Gastroesophageal sphincter (tissue), 4 donors: Measurements from ENCODE around the gene ST8SIA5. TPM values are rescaled to one million over a fixed set of nuclear protein-coding genes. Genes with fewer than 3 reads are reported as not detected.

Experiments used
- ATAC-seq: fragments of 150-250 bp; one replicate; pipeline ENCODE4 v1.9.1; 2016; ENCODE audit warnings: mild to moderate bottlenecking, moderate library complexity
- H3K27ac ChIP-seq, 4 donors: fragments of 200-600 bp; sonication (generic) in 3 of 4; 1 replicate in 3 of 4; 2 replicates in 1 of 4; pipeline ENCODE4 v1.5.1; 2016 to 2019
- H3K27me3 ChIP-seq: fragments of 200-600 bp; sonication (generic); one replicate; pipeline ENCODE4 v1.5.1; 2019
- H3K36me3 ChIP-seq, 2 donors: fragments of 200-600 bp; sonication (generic); one replicate each; pipeline ENCODE4 v1.5.1; 2019; ENCODE audit warnings: control low read depth in 1 of 2
- H3K4me1 ChIP-seq, 3 donors: fragments of 200-600 bp; sonication (generic); 1 replicate in 2 of 3; 2 replicates in 1 of 3; pipeline ENCODE4 v1.5.1; 2016 to 2019; ENCODE audit warnings: control low read depth in 2 of 3
- H3K4me3 ChIP-seq, 2 donors: fragments of 200-600 bp; sonication (generic); one replicate each; pipeline ENCODE4 v1.5.1; 2019; ENCODE audit warnings: mild to moderate bottlenecking in 1 of 2, moderate library complexity in 1 of 2
- H3K9me3 ChIP-seq, 3 donors: fragments of 200-600 bp; sonication (generic); one replicate each; pipeline ENCODE4 v1.5.1; 2017 to 2019; ENCODE audit warnings: control low read depth in 2 of 3
- CTCF ChIP-seq, 4 experiments: fragments of 200-600 bp in 2 of 4; fragments of 450-650 bp in 2 of 4; sonication (generic) in 1 of 4; IDR thresholded peaks; one replicate each; pipeline ENCODE4 v1.5.1; 2017 to 2019; ENCODE audit warnings: antibody characterized with exemption in 4 of 4, mild to moderate bottlenecking in 2 of 4, moderate library complexity in 2 of 4
- EP300 ChIP-seq: sonication (generic); formaldehyde crosslinking; IDR thresholded peaks from one replicate; pipeline ENCODE4 v1.6.1; 2017; ENCODE audit warnings: antibody characterized with exemption, mild to moderate bottlenecking
- POLR2A ChIP-seq, 2 donors: fragments of 450-650 bp; IDR thresholded peaks; one replicate each; pipeline ENCODE4 v1.6.1; 2017; ENCODE audit warnings: antibody characterized with exemption in 2 of 2, mild to moderate bottlenecking in 2 of 2, moderate library complexity in 1 of 2
- POLR2AphosphoS5 ChIP-seq: sonication (generic); formaldehyde crosslinking; IDR thresholded peaks from one replicate; pipeline ENCODE4 v1.6.1; 2017; ENCODE audit warnings: antibody characterized with exemption
- WGBS, 2 donors: methylation state at CpG; one replicate each; pipeline ENCODE4 v1.1.5; 2018; ENCODE audit warnings: low coverage in 1 of 2; 5-methylcytosine and 5-hydroxymethylcytosine counted together
- total RNA-seq, 4 donors: library from RNA; depleted of rRNA; stranded (reverse); fragments of >200 nt; gene quantifications; one replicate each; pipeline ENCODE4 v1.1.0, GENCODE V29; 2016

The ST8SIA5 gene
- total RNA-seq, 4 donors from 2014 or later: 0.08 to 0.27 TPM; not detected in 2

DNA sequence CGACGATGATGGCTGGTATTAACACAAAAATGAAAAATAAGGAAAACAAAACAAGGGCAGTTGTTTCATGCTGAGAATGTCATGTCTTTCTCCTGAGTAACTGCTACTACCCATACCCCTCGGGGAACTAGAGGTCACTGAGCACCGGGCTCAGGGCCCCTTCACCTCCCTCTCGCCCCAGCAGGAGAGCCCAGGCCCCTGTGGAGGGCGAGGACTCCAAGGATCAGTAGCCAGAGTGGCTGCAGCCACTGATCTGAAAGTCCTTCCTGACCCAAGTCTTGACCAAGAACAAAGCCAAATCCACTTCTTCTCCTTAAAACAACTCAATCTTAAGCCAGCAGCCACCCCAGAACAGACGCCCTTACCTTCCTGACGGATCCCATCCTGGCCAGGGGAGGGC is 25.5 kb downstream of the ST8SIA5 start:
- Histone ChIP-seq H3K4me1 (no peaks in the 10 kb centered on the region), H3K9me3 (peaks cover 0 to 42% (median 0%) of the 10 kb centered on the region in 3 donors), H3K4me3 (no peak overlapping the region), H3K27ac (no peak overlapping the region), H3K27me3 (no peaks in the 10 kb centered on the region), H3K36me3 (no peaks in the 10 kb centered on the region)
- WGBS, 2 donors: 84 to 92% methylated on average over 2 to 4 of the region's 8 CpGs
- no peak for TF ChIP-seq EP300
- TF ChIP-seq POLR2AphosphoS5: no peak
- TF ChIP-seq POLR2A (IDR thresholded peaks at IDR 0.05): no peak
- no peak for TF ChIP-seq CTCF (IDR thresholded peaks at IDR 0.05)
- ATAC-seq: no peak

GRCh38 chr18:46728219-46728930 is 28.5 kb downstream of the ST8SIA5 start:
- no peak for TF ChIP-seq CTCF (IDR thresholded peaks at IDR 0.05)
- no peak for TF ChIP-seq POLR2A (IDR thresholded peaks at IDR 0.05)
- no peak for TF ChIP-seq EP300
- TF ChIP-seq POLR2AphosphoS5: no peak
- 80 to 93% methylated on average over 1 to 5 of the region's 6 CpGs for WGBS, 2 donors
- Histone ChIP-seq H3K27ac (no peak overlapping the region), H3K4me1 (no peaks in the 10 kb centered on the region), H3K4me3 (no peak overlapping the region), H3K27me3 (no peaks in the 10 kb centered on the region), H3K36me3 (no peaks in the 10 kb centered on the region), H3K9me3 (peaks cover 0 to 42% (median 0%) of the 10 kb centered on the region in 3 donors)
- no peak for ATAC-seq

- Histone ChIP-seq H3K9me3 (peaks cover 0 to 41% (median 0%) of the 10 kb centered on the region in 3 donors), H3K27me3 (no peaks in the 10 kb centered on the region), H3K27ac (no peak overlapping the region), H3K4me3 (no peak overlapping the region), H3K36me3 (no peaks in the 10 kb centered on the region), H3K4me1 (no peaks in the 10 kb centered on the region)
- 63 to 69% methylated on average over 1 of the region's 1 CpG for WGBS, 2 donors
- no peak for ATAC-seq
- TF ChIP-seq CTCF (IDR thresholded peaks at IDR 0.05) (no peak), EP300 (no peak), POLR2AphosphoS5 (no peak), POLR2A (IDR thresholded peaks at IDR 0.05) (no peak)
These were observed 29.7 kb downstream of the ST8SIA5 start for GRCh38 chr18:46727177-46727576.

DNA sequence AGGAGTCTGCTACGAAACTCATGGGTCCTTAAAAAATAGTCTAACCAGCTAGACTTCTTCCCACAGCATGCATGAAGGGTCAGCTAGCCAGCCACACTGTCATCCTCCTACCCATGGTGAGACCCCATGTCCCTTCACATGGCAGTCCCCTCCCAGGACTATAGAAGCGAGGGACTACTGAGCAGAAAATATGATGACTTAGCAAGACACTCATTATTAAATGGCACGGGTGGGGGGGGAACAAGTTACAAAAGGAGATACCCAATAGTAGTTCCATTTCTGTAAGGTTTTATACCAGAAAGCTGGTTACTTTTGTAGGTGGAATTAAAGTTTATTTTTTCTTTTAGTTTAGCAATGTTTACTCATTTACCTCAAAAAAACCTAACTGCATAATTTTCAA is 31.5 kb downstream of the ST8SIA5 start:
- Histone ChIP-seq H3K4me3 (no peak overlapping the region), H3K27me3 (no peaks in the 10 kb centered on the region), H3K27ac (no peak overlapping the region), H3K9me3 (peaks cover 0 to 22% (median 0%) of the 10 kb centered on the region in 3 donors), H3K4me1 (no peaks in the 10 kb centered on the region), H3K36me3 (no peaks in the 10 kb centered on the region)
- ATAC-seq: no peak
- WGBS, 2 donors: 78 to 96% methylated on average over 3 of the region's 3 CpGs
- TF ChIP-seq CTCF (IDR thresholded peaks at IDR 0.05) (no peak), EP300 (no peak), POLR2A (IDR thresholded peaks at IDR 0.05) (no peak), POLR2AphosphoS5 (no peak)

DNA sequence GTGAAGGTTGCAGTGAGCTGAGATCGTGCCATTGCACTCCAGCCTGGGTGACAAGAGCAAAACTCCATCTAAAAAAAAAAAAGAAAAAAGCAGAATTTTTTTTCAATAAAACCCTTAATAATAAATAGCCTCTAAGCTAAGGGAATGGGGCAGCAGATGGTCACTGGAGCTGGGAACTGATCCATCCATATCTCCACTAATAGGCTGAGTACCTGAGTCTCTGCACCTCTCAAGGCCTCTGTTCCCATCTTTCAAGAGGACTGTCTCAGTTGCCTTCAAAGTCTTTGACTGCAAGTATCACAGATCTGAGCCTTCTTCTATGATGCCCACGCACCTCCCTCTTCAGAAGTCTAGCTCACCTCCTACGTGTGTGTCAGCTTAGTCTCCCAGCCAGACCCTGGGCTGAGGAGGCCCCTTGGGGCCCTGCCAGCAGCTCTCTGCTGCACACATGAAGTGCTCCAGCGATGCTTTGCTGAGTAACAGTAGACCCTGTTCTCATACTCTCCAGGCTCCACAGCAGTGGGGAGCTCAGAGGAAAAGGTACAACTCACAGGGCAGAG is 32.9 kb downstream of the ST8SIA5 start:
- Histone ChIP-seq H3K9me3 (peaks cover 0 to 8% (median 0%) of the 10 kb centered on the region in 3 donors), H3K4me3 (no peak overlapping the region), H3K36me3 (no peaks in the 10 kb centered on the region), H3K4me1 (no peaks in the 10 kb centered on the region), H3K27me3 (no peaks in the 10 kb centered on the region), H3K27ac (no peak overlapping the region)
- TF ChIP-seq POLR2AphosphoS5 (no peak), POLR2A (IDR thresholded peaks at IDR 0.05) (no peak), EP300 (no peak), CTCF (IDR thresholded peaks at IDR 0.05) (no peak)
- ATAC-seq: no peak
- 75 to 80% methylated on average over 2 to 3 of the region's 4 CpGs for WGBS, 2 donors
